ENCODE results near the gene KSR1.
"Not testable (repeated sequence)": the region's sequence is repeated elsewhere in the genome, so short reads cannot be mapped to it uniquely, and the experiment has no call there.

Gene KSR1

DNA sequence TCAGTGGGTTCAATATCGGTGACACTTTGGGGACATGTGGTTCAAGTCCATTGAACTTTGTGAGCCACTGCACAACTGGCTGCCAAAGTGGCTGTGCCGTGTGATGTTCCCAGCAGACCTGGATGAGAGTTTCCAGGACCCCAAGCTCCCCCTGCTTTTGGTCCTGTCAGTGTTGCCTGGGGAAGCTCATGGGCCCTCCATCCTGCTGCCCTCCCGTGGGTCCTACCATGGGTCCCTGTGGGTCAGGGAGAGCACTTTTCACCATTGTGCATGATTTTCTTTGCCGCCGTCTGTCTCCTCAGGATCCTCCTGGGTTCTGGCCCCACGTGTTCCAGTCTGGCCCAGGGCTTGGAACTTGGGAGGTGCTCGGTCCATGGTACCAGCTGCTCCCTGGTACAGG is 212.9 kb downstream of the KSR1 start:
- no peaks in the 10 kb centered on the region for H3K36me3 ChIP-seq (ENCODE audit: control insufficient read depth in 1 of 2, insufficient read depth in 2 of 2, low read length in 2 of 2)
- no peak overlapping the region for H3K4me3 ChIP-seq (ENCODE audit: low read depth in 1 of 2, low read length in 2 of 2)
- no peaks in the 10 kb centered on the region for H3K9me3 ChIP-seq (ENCODE audit: control insufficient read depth in 1 of 2, low read length in 2 of 2)
- no peaks in the 10 kb centered on the region for H3K4me1 ChIP-seq (ENCODE audit: control insufficient read depth in 1 of 2, insufficient read depth in 2 of 2, low read length in 2 of 2)
- no peaks in the 10 kb centered on the region for H3K27me3 ChIP-seq (ENCODE audit: low read depth, low read length)
- H3K27ac ChIP-seq (ENCODE audit: low read length) = no peak overlapping the region

GRCh38 chr17:27669850-27670249 is 213.6 kb downstream of the KSR1 start:
- Histone ChIP-seq H3K4me3 (ENCODE audit: low read depth in 1 of 2, low read length in 2 of 2) (no peak overlapping the region), H3K27ac (ENCODE audit: low read length) (no peak overlapping the region), H3K4me1 (ENCODE audit: control insufficient read depth in 1 of 2, insufficient read depth in 2 of 2, low read length in 2 of 2) (no peaks in the 10 kb centered on the region), H3K9me3 (ENCODE audit: control insufficient read depth in 1 of 2, low read length in 2 of 2) (no peaks in the 10 kb centered on the region), H3K27me3 (ENCODE audit: low read depth, low read length) (no peaks in the 10 kb centered on the region), H3K36me3 (ENCODE audit: control insufficient read depth in 1 of 2, insufficient read depth in 2 of 2, low read length in 2 of 2) (no peaks in the 10 kb centered on the region)

DNA sequence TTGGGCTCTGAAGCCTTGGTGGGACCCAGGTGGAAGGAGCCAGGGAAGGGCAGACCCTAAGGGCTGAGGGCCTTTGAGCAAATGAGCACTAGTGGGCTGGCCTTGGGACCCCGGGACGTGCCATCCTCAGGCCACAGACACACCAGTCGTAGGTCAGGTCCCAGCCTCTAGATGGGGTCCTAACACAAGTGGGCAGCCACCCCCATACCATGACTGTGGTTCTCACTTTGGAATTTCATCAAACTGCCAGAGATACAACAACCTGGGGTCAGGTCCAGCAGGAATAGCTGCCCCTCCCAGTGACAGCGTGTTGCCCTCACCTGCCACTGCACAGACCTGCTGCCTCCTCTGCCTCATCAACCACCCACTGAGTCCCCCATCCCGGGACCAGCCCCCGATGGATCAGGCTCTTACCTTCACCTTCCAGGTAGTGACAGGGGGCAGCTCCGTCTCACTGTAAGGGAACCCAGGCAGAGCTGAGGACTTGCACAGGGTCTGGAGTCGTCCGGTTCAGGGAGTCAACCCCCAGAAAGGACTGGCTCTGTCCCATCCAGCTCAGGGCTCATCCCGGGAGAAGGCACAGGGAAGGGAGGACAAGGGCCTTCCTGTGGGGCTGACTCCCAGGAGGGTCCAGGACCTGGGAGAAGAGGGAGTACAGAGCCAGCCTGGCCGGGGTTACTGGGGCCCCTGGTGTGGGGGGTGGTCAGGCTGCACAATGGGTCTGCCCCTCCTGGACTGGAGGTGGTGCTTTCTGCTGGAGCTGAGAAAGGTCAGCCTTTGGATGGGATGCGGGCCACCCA is 214.7 kb downstream of the KSR1 start:
- Histone ChIP-seq H3K36me3 (ENCODE audit: control insufficient read depth in 1 of 2, insufficient read depth in 2 of 2, low read length in 2 of 2) (no peaks in the 10 kb centered on the region), H3K9me3 (ENCODE audit: control insufficient read depth in 1 of 2, low read length in 2 of 2) (no peaks in the 10 kb centered on the region), H3K4me3 (ENCODE audit: low read depth in 1 of 2, low read length in 2 of 2) (no peak overlapping the region), H3K27ac (ENCODE audit: low read length) (no peak overlapping the region), H3K27me3 (ENCODE audit: low read depth, low read length) (no peaks in the 10 kb centered on the region), H3K4me1 (ENCODE audit: control insufficient read depth in 1 of 2, insufficient read depth in 2 of 2, low read length in 2 of 2) (no peaks in the 10 kb centered on the region)

DNA sequence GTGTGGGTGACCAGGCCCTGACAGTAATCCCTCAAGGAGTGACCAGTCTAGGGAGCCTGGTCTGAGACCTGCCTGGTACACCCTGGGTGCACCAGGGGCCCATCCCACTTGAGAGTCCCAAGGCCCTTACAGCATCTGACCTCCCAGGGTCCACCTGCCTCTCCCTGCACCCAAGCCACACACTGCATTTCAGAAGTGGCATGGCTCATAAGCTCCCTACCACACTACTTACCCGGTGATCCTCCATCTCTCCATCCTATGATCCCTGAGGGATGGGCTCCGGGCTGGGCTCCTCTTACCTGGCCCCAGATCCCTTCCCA is 215.3 kb downstream of the KSR1 start:
- Histone ChIP-seq H3K4me3 (ENCODE audit: low read depth in 1 of 2, low read length in 2 of 2) (no peak overlapping the region), H3K36me3 (ENCODE audit: control insufficient read depth in 1 of 2, insufficient read depth in 2 of 2, low read length in 2 of 2) (no peaks in the 10 kb centered on the region), H3K27me3 (ENCODE audit: low read depth, low read length) (no peaks in the 10 kb centered on the region), H3K4me1 (ENCODE audit: control insufficient read depth in 1 of 2, insufficient read depth in 2 of 2, low read length in 2 of 2) (no peaks in the 10 kb centered on the region), H3K27ac (ENCODE audit: low read length) (no peak overlapping the region), H3K9me3 (ENCODE audit: control insufficient read depth in 1 of 2, low read length in 2 of 2) (no peaks in the 10 kb centered on the region)

- H3K36me3 ChIP-seq (ENCODE audit: control insufficient read depth in 1 of 2, insufficient read depth in 2 of 2, low read length in 2 of 2); H3K9me3 ChIP-seq (ENCODE audit: control insufficient read depth in 1 of 2, low read length in 2 of 2); H3K4me3 ChIP-seq (ENCODE audit: low read depth in 1 of 2, low read length in 2 of 2); H3K27ac ChIP-seq (ENCODE audit: low read length); H3K27me3 ChIP-seq (ENCODE audit: low read depth, low read length); H3K4me1 ChIP-seq (ENCODE audit: control insufficient read depth in 1 of 2, insufficient read depth in 2 of 2, low read length in 2 of 2): not testable (repeated sequence)
Measured at GRCh38 chr17:27671977-27672480, 215.8 kb downstream of the KSR1 start.

GRCh38 chr17:27674335-27674734 is 218.1 kb downstream of the KSR1 start:
- Histone ChIP-seq H3K9me3 (ENCODE audit: control insufficient read depth in 1 of 2, low read length in 2 of 2) (no peaks in the 10 kb centered on the region), H3K27me3 (ENCODE audit: low read depth, low read length) (no peaks in the 10 kb centered on the region), H3K4me3 (ENCODE audit: low read depth in 1 of 2, low read length in 2 of 2) (no peak overlapping the region), H3K4me1 (ENCODE audit: control insufficient read depth in 1 of 2, insufficient read depth in 2 of 2, low read length in 2 of 2) (no peaks in the 10 kb centered on the region), H3K36me3 (ENCODE audit: control insufficient read depth in 1 of 2, insufficient read depth in 2 of 2, low read length in 2 of 2) (no peaks in the 10 kb centered on the region), H3K27ac (ENCODE audit: low read length) (no peak overlapping the region)
